ENCODE data around the gene C6orf89.

Gene C6orf89

GRCh38 chr6:36860126-36860525 is 25.6 kb upstream of the C6orf89 start:
- DNase-seq (ENCODE audit: low read depth): no peak
- H3K4me3 ChIP-seq (ENCODE audit: low read depth, low read length): no peak overlapping the region
- no peak for TF ChIP-seq CTCF (conservative IDR thresholded peaks at IDR 0.05; ENCODE audit: low read depth, low read length)

- no peak for TF ChIP-seq CTCF (conservative IDR thresholded peaks at IDR 0.05; ENCODE audit: low read depth, low read length)
- H3K4me3 ChIP-seq (ENCODE audit: low read depth, low read length): no peak overlapping the region
- DNase-seq (ENCODE audit: low read depth): no peak
Observed at GRCh38 chr6:36862164-36862847, 23.4 kb upstream of the C6orf89 start.

GRCh38 chr6:36862848-36863382 is 22.8 kb upstream of the C6orf89 start:
- TF ChIP-seq CTCF (conservative IDR thresholded peaks at IDR 0.05; ENCODE audit: low read depth, low read length): no peak
- no peak for DNase-seq (ENCODE audit: low read depth)
- no peak overlapping the region for H3K4me3 ChIP-seq (ENCODE audit: low read depth, low read length)

GRCh38 chr6:36863670-36864540 is 21.8 kb upstream of the C6orf89 start:
- no peak for DNase-seq (ENCODE audit: low read depth)
- no peak overlapping the region for H3K4me3 ChIP-seq (ENCODE audit: low read depth, low read length)
- no peak for TF ChIP-seq CTCF (conservative IDR thresholded peaks at IDR 0.05; ENCODE audit: low read depth, low read length)

- DNase-seq (ENCODE audit: low read depth): no peak
- no peak for TF ChIP-seq CTCF (conservative IDR thresholded peaks at IDR 0.05; ENCODE audit: low read depth, low read length)
- H3K4me3 ChIP-seq (ENCODE audit: low read depth, low read length): no peak overlapping the region
Observed at GRCh38 chr6:36865835-36866234, 19.9 kb upstream of the C6orf89 start.

GRCh38 chr6:36867471-36868224 is 18.1 kb upstream of the C6orf89 start:
- no peak for TF ChIP-seq CTCF (conservative IDR thresholded peaks at IDR 0.05; ENCODE audit: low read depth, low read length)
- no peak for DNase-seq (ENCODE audit: low read depth)
- H3K4me3 ChIP-seq (ENCODE audit: low read depth, low read length): no peak overlapping the region
